ENCODE results near the gene OR2J1.
"Not testable (repeated sequence)": the region's sequence is repeated elsewhere in the genome, so short reads cannot be mapped to it uniquely, and the experiment has no call there.

The OR2J1 gene

GRCh38 chr6:29092957-29093356 lies 6.3 kb upstream of the OR2J1 start:
- TF ChIP-seq CTCF (conservative IDR thresholded peaks at IDR 0.05; ENCODE audit: low read depth, low read length): no peak
- no peak overlapping the region for H3K4me3 ChIP-seq (ENCODE audit: low read length)
- DNase-seq (ENCODE audit: low read depth): no peak

GRCh38 chr6:29097803-29098202 lies 1.5 kb upstream of the OR2J1 start:
- DNase-seq (ENCODE audit: low read depth): no peak
- no peak overlapping the region for H3K4me3 ChIP-seq (ENCODE audit: low read length)
- no peak for TF ChIP-seq CTCF (conservative IDR thresholded peaks at IDR 0.05; ENCODE audit: low read depth, low read length)

GRCh38 chr6:29107758-29108157 lies 8.5 kb downstream of the OR2J1 start, which contains the start of gene OR2J3:
Gene OR2J3 (plus strand): TSS chr6:29108058. CDS start chr6:29111891, 3,833 bp downstream.
- H3K4me3 ChIP-seq (ENCODE audit: low read length): no peak within 1 kb of the TSS
- DNase-seq (ENCODE audit: low read depth): no peak
- no peak for TF ChIP-seq CTCF (conservative IDR thresholded peaks at IDR 0.05; ENCODE audit: low read depth, low read length)

- DNase-seq (ENCODE audit: low read depth): no peak
- TF ChIP-seq CTCF (conservative IDR thresholded peaks at IDR 0.05; ENCODE audit: low read depth, low read length): no peak
- no peak overlapping the region for H3K4me3 ChIP-seq (ENCODE audit: low read length)
These were observed 12.8 kb downstream of the OR2J1 start for GRCh38 chr6:29112135-29112534.

- DNase-seq (ENCODE audit: low read depth); H3K4me3 ChIP-seq (ENCODE audit: low read length): not testable (repeated sequence)
These were observed 15.7 kb downstream of the OR2J1 start for GRCh38 chr6:29114964-29115363.

- DNase-seq (ENCODE audit: low read depth): no peak
- no peak for TF ChIP-seq CTCF (conservative IDR thresholded peaks at IDR 0.05; ENCODE audit: low read depth, low read length)
These were observed 30.2 kb downstream of the OR2J1 start for GRCh38 chr6:29129326-29130012.

GRCh38 chr6:29130644-29131043 lies 31.4 kb downstream of the OR2J1 start:
- H3K4me3 ChIP-seq (ENCODE audit: low read length): no peak overlapping the region
- DNase-seq (ENCODE audit: low read depth): no peak
- no peak for TF ChIP-seq CTCF (conservative IDR thresholded peaks at IDR 0.05; ENCODE audit: low read depth, low read length)

More at GRCh38 chr6:29129326-29130012, 30.2 kb downstream of the OR2J1 start:
- H3K4me3 ChIP-seq (ENCODE audit: low read length): no peak overlapping the region

Data from retinal pigment epithelial cell (primary cell).